Neural progenitor cell (in vitro differentiated cells): Measurements from ENCODE around the gene ZNHIT6. TPM values are rescaled to one million over a fixed set of nuclear protein-coding genes. Genes with fewer than 3 reads are reported as not detected.
A peak's percentile ranks its signal among the peaks of the same experiment; 100 is the strongest.
"Not testable (repeated sequence)": the region's sequence is repeated elsewhere in the genome, so short reads cannot be mapped to it uniquely, and the experiment has no call there.

Source experiments
- DNase-seq: peaks from one replicate; pipeline ENCODE4 v3.0.0-alpha.2; 2016; ENCODE audit warnings: low spot score
- H2AFZ ChIP-seq: fragments of 200-600 bp; sonication (generic); replicated peaks from 2 replicates; pipeline ENCODE4 v1.6.1; 2016; ENCODE audit warnings: antibody characterized with exemption
- H3F3A ChIP-seq: fragments of 200-600 bp; sonication (generic); 2 replicates; pipeline ENCODE4 v1.6.1; 2016; ENCODE audit warnings: antibody characterized with exemption, low read depth
- H3K27ac ChIP-seq: fragments of 200-600 bp; sonication (generic); 2 replicates; pipeline ENCODE4 v1.5.1; 2016; ENCODE audit warnings: mild to moderate bottlenecking
- H3K27me3 ChIP-seq: fragments of 200-600 bp; sonication (generic); 2 replicates; pipeline ENCODE4 v1.6.1; 2016; ENCODE audit warnings: mild to moderate bottlenecking, moderate library complexity
- H3K36me3 ChIP-seq: fragments of 200-600 bp; sonication (generic); 2 replicates; pipeline ENCODE4 v1.5.1; 2016
- H3K4me1 ChIP-seq: fragments of 200-600 bp; sonication (generic); 2 replicates; pipeline ENCODE4 v1.6.1; 2016; ENCODE audit warnings: mixed run types
- H3K4me2 ChIP-seq: fragments of 200-600 bp; sonication (generic); 2 replicates; pipeline ENCODE4 v1.6.1; 2016
- H3K4me3 ChIP-seq: fragments of 200-600 bp; sonication (generic); 2 replicates; pipeline ENCODE4 v1.5.1; 2016
- H3K79me2 ChIP-seq: fragments of 200-600 bp; sonication (generic); 2 replicates; pipeline ENCODE4 v1.6.1; 2016; ENCODE audit warnings: low read depth
- H3K9ac ChIP-seq: fragments of 200-600 bp; sonication (generic); 2 replicates; pipeline ENCODE4 v1.6.1; 2016
- H3K9me3 ChIP-seq: fragments of 200-600 bp; sonication (generic); 2 replicates; pipeline ENCODE4 v1.5.1; 2016; ENCODE audit warnings: low read depth
- H4K20me1 ChIP-seq: fragments of 200-600 bp; sonication (generic); 2 replicates; pipeline ENCODE4 v1.6.1; 2016; ENCODE audit warnings: low read depth
- H3K27ac Mint-ChIP-seq: 3 replicates; pipeline ENCODE4 v1.8.0; 2021; ENCODE audit warnings: mixed read lengths
- H3K27me3 Mint-ChIP-seq: 2 replicates; pipeline ENCODE4 v1.8.0; 2022; ENCODE audit warnings: low read depth, mild to moderate bottlenecking, inconsistent platforms, moderate library complexity, mixed read lengths; ENCODE audit not compliant: insufficient read depth
- H3K36me3 Mint-ChIP-seq: 3 replicates; pipeline ENCODE4 v1.8.0; 2021; ENCODE audit warnings: mixed read lengths
- H3K4me1 Mint-ChIP-seq: 3 replicates; pipeline ENCODE4 v1.8.0; 2021; ENCODE audit warnings: mixed read lengths
- H3K4me3 Mint-ChIP-seq: 3 replicates; pipeline ENCODE4 v1.8.0; 2021; ENCODE audit warnings: mild to moderate bottlenecking, moderate library complexity, mixed read lengths
- H3K9me3 Mint-ChIP-seq: 3 replicates; pipeline ENCODE4 v1.8.0; 2020; ENCODE audit warnings: mixed read lengths
- CTCF ChIP-seq: fragments of 200-600 bp; sonication (generic); IDR thresholded peaks from 2 replicates; pipeline ENCODE4 v1.5.1; 2017; ENCODE audit warnings: antibody characterized with exemption, mild to moderate bottlenecking
- EZH2 ChIP-seq: fragments of 200-600 bp; sonication (generic); IDR thresholded peaks from 2 replicates; pipeline ENCODE4 v1.6.1; 2017; ENCODE audit warnings: antibody characterized with exemption, mild to moderate bottlenecking, moderate library complexity
- EZH2phosphoT487 ChIP-seq: fragments of 200-600 bp; sonication (generic); IDR thresholded peaks from 2 replicates; pipeline ENCODE4 v1.6.1; 2017; ENCODE audit warnings: antibody characterized with exemption
- total RNA-seq: library from RNA; depleted of rRNA; stranded (reverse); fragments of >200 nt; gene quantifications from 2 replicates; pipeline ENCODE4 v1.2.3, GENCODE V29; 2015; ENCODE audit warnings: low replicate concordance

Gene ZNHIT6
- total RNA-seq, 1 donor from 2014 or later, result 22.0 TPM

GRCh38 chr1:85649591-85649990 lies 58.6 kb downstream of the ZNHIT6 start:
- no peak for DNase-seq
- Histone ChIP-seq H3K79me2 (no peaks in the 10 kb centered on the region), H3K9me3 (no peaks in the 10 kb centered on the region), H3K36me3 (no peaks in the 10 kb centered on the region), H3F3A (no peaks in the 10 kb centered on the region), H3K9ac (no peak overlapping the region), H3K27me3 (no peaks in the 10 kb centered on the region), H3K27ac (no peak overlapping the region), H3K4me3 (no peak overlapping the region), H3K4me1 (peaks cover 6% of the 10 kb centered on the region), H3K4me2 (no peak overlapping the region), H2AFZ (no peak overlapping the region), H4K20me1 (no peaks in the 10 kb centered on the region)
- Mint-ChIP-seq H3K9me3 (peaks cover 22% of the 10 kb centered on the region), H3K27ac (no peak overlapping the region), H3K4me3 (no peak overlapping the region), H3K27me3 (no peaks in the 10 kb centered on the region), H3K36me3 (peaks cover 33% of the 10 kb centered on the region), H3K4me1 (peaks cover 4% of the 10 kb centered on the region)
- no peak for TF ChIP-seq EZH2
- no peak for TF ChIP-seq CTCF
- no peak for TF ChIP-seq EZH2phosphoT487

GRCh38 chr1:85641598-85642556 lies 66.4 kb downstream of the ZNHIT6 start:
- peaks cover 32% of the 10 kb centered on the region for H3K9me3 Mint-ChIP-seq
- H3K4me1 ChIP-seq, H3K9ac ChIP-seq, H3K79me2 ChIP-seq, H3F3A ChIP-seq, H3K27ac ChIP-seq, H3K4me3 ChIP-seq, H4K20me1 ChIP-seq, H3K4me1 Mint-ChIP-seq, H3K4me2 ChIP-seq, H3K27me3 Mint-ChIP-seq, H2AFZ ChIP-seq, H3K27me3 ChIP-seq, H3K36me3 ChIP-seq, H3K27ac Mint-ChIP-seq, H3K4me3 Mint-ChIP-seq: not testable (repeated sequence)
- peaks cover 27% of the 10 kb centered on the region for H3K36me3 Mint-ChIP-seq
- peak; percentile 36 for DNase-seq
- peaks cover 12% of the 10 kb centered on the region for H3K9me3 ChIP-seq

- H3F3A ChIP-seq, H3K27ac ChIP-seq, DNase-seq, H3K4me1 Mint-ChIP-seq, H3K4me2 ChIP-seq, H3K27me3 ChIP-seq, H3K4me1 ChIP-seq, H3K27me3 Mint-ChIP-seq, H3K27ac Mint-ChIP-seq, H3K9ac ChIP-seq, H3K4me3 Mint-ChIP-seq, H3K79me2 ChIP-seq, H3K36me3 ChIP-seq, H4K20me1 ChIP-seq, H3K4me3 ChIP-seq, H2AFZ ChIP-seq: not testable (repeated sequence)
- Mint-ChIP-seq H3K36me3 (peaks cover 35% of the 10 kb centered on the region), H3K9me3 (peaks cover 34% of the 10 kb centered on the region)
- peaks cover 12% of the 10 kb centered on the region for H3K9me3 ChIP-seq
Measured at GRCh38 chr1:85639920-85640319, 68.3 kb downstream of the ZNHIT6 start.

GRCh38 chr1:85638412-85638811 lies 69.8 kb downstream of the ZNHIT6 start:
- H3K9me3 Mint-ChIP-seq, result peaks cover 31% of the 10 kb centered on the region
- H3K4me1 Mint-ChIP-seq, result no peaks in the 10 kb centered on the region
- no peak overlapping the region for H3K9ac ChIP-seq
- no peak overlapping the region for H3K27ac Mint-ChIP-seq
- no peak overlapping the region for H2AFZ ChIP-seq
- no peak for DNase-seq
- no peaks in the 10 kb centered on the region for H3K27me3 ChIP-seq
- H3K9me3 ChIP-seq, result peaks cover 12% of the 10 kb centered on the region
- no peak overlapping the region for H3K4me3 ChIP-seq
- H3K36me3 Mint-ChIP-seq, result peaks cover 34% of the 10 kb centered on the region
- H4K20me1 ChIP-seq, result no peaks in the 10 kb centered on the region
- no peaks in the 10 kb centered on the region for H3K36me3 ChIP-seq
- H3K27ac ChIP-seq, result no peak overlapping the region
- H3K4me3 Mint-ChIP-seq, result no peak overlapping the region
- H3K27me3 Mint-ChIP-seq, result no peaks in the 10 kb centered on the region
- no peaks in the 10 kb centered on the region for H3K4me1 ChIP-seq
- H3K79me2 ChIP-seq, result no peaks in the 10 kb centered on the region
- no peak overlapping the region for H3K4me2 ChIP-seq
- TF ChIP-seq EZH2phosphoT487 (no peak), EZH2 (no peak), CTCF (no peak)
- no peaks in the 10 kb centered on the region for H3F3A ChIP-seq
